H9 (cell line): ENCODE results near the gene FXYD6. TPM values are rescaled to one million over a fixed set of nuclear protein-coding genes. Genes with fewer than 3 reads are reported as not detected.

Experiments used
- DNase-seq: peaks from one replicate; pipeline ENCODE4 v3.0.0-alpha.2; 2017
- H2AFZ ChIP-seq: one replicate; pipeline ENCODE4 v1.6.1; 2013; ENCODE audit warnings: mild to moderate bottlenecking, low read length, control low read depth, moderate library complexity
- H2AK5ac ChIP-seq: 2 replicates; pipeline ENCODE4 v1.6.1; 2013; ENCODE audit warnings: low read length, control low read depth, mixed read lengths; ENCODE audit not compliant: insufficient read length
- H2BK120ac ChIP-seq: one replicate; pipeline ENCODE4 v1.6.1; 2013; ENCODE audit warnings: low read depth, mild to moderate bottlenecking, low read length, control low read depth, inconsistent platforms; ENCODE audit not compliant: poor library complexity, severe bottlenecking
- H2BK12ac ChIP-seq: 2 replicates; pipeline ENCODE4 v1.6.1; 2013; ENCODE audit warnings: low read length, control low read depth, mixed read lengths, low read depth; ENCODE audit not compliant: insufficient read length
- H2BK15ac ChIP-seq: 2 replicates; pipeline ENCODE4 v1.6.1; 2013; ENCODE audit warnings: low read depth, low read length, control low read depth
- H2BK20ac ChIP-seq: one replicate; pipeline ENCODE4 v1.6.1; 2013; ENCODE audit warnings: low read depth, mild to moderate bottlenecking, low read length, control low read depth, inconsistent platforms; ENCODE audit not compliant: poor library complexity, severe bottlenecking
- H2BK5ac ChIP-seq: 2 replicates; pipeline ENCODE4 v1.6.1; 2013; ENCODE audit warnings: low read length, control low read depth, mixed read lengths; ENCODE audit not compliant: insufficient read length
- H3K14ac ChIP-seq: 2 replicates; pipeline ENCODE4 v1.6.1; 2013; ENCODE audit warnings: low read length, control low read depth; ENCODE audit not compliant: insufficient read depth
- H3K18ac ChIP-seq: 2 replicates; pipeline ENCODE4 v1.6.1; 2013; ENCODE audit warnings: low read depth, mild to moderate bottlenecking, mixed read lengths, low read length, control low read depth; ENCODE audit not compliant: insufficient read length
- H3K23ac ChIP-seq: 2 replicates; pipeline ENCODE4 v1.6.1; 2013; ENCODE audit warnings: low read length, control low read depth, mixed read lengths, low read depth; ENCODE audit not compliant: insufficient read length
- H3K23me2 ChIP-seq: 2 replicates; pipeline ENCODE4 v1.6.1; 2013; ENCODE audit warnings: low read depth, mild to moderate bottlenecking, mixed read lengths, low read length, control low read depth; ENCODE audit not compliant: insufficient read length, poor library complexity, severe bottlenecking
- H3K27ac ChIP-seq: 2 replicates; pipeline ENCODE4 v1.5.1; 2013; ENCODE audit warnings: low read length, control low read depth, mixed read lengths, low read depth; ENCODE audit not compliant: insufficient read length
- H3K27me3 ChIP-seq: 2 replicates; pipeline ENCODE4 v1.6.1; 2013; ENCODE audit warnings: low read length, control low read depth, inconsistent platforms; ENCODE audit not compliant: insufficient read depth
- H3K4ac ChIP-seq: 2 replicates; pipeline ENCODE4 v1.6.1; 2013; ENCODE audit warnings: low read depth, mild to moderate bottlenecking, control low read depth, inconsistent platforms, low read length, moderate library complexity
- H3K4me1 ChIP-seq: 2 replicates; pipeline ENCODE4 v1.6.1; 2013; ENCODE audit warnings: low read length, control low read depth, inconsistent platforms; ENCODE audit not compliant: insufficient read depth
- H3K4me2 ChIP-seq: 2 replicates; pipeline ENCODE4 v1.6.1; 2013; ENCODE audit warnings: low read length, control low read depth, mixed read lengths; ENCODE audit not compliant: insufficient read length, insufficient read depth
- H3K56ac ChIP-seq: 2 replicates; pipeline ENCODE4 v1.6.1; 2013; ENCODE audit warnings: low read depth, mild to moderate bottlenecking, mixed read lengths, low read length, control low read depth; ENCODE audit not compliant: insufficient read length
- H3K79me1 ChIP-seq: 2 replicates; pipeline ENCODE4 v1.6.1; 2013; ENCODE audit warnings: low read depth, mild to moderate bottlenecking, moderate library complexity, low read length, control low read depth, inconsistent platforms; ENCODE audit not compliant: insufficient read depth, poor library complexity, severe bottlenecking
- H3K79me2 ChIP-seq: 2 replicates; pipeline ENCODE4 v1.6.1; 2013; ENCODE audit warnings: low read length, control low read depth, inconsistent platforms; ENCODE audit not compliant: insufficient read depth
- H3K9ac ChIP-seq: 2 replicates; pipeline ENCODE4 v1.6.1; 2013; ENCODE audit warnings: low read length, control low read depth, mixed read lengths; ENCODE audit not compliant: insufficient read length; ENCODE audit errors: extremely low read depth
- H3K9me3 ChIP-seq: one replicate; pipeline ENCODE4 v1.6.1; 2013; ENCODE audit warnings: low read depth, low read length, inconsistent platforms; ENCODE audit not compliant: control insufficient read depth
- H3T11ph ChIP-seq: one replicate; pipeline ENCODE4 v1.6.1; 2013; ENCODE audit warnings: mild to moderate bottlenecking, low read length, control low read depth, inconsistent platforms
- H4K20me1 ChIP-seq: one replicate; pipeline ENCODE4 v1.6.1; 2013; ENCODE audit not compliant: control insufficient read depth, insufficient read length, insufficient read depth
- H4K5ac ChIP-seq: 2 replicates; pipeline ENCODE4 v1.6.1; 2013; ENCODE audit warnings: low read depth, mild to moderate bottlenecking, mixed read lengths, low read length, control low read depth; ENCODE audit not compliant: insufficient read length
- H4K8ac ChIP-seq: replicated peaks from 2 replicates; pipeline ENCODE4 v1.6.1; 2013; ENCODE audit warnings: low read length, control low read depth, mixed read lengths, low read depth; ENCODE audit not compliant: insufficient read length
- H4K91ac ChIP-seq: 2 replicates; pipeline ENCODE4 v1.6.1; 2013; ENCODE audit warnings: low read depth, mild to moderate bottlenecking, moderate library complexity, mixed read lengths, low read length, control low read depth; ENCODE audit not compliant: insufficient read length
- H3K27ac Mint-ChIP-seq, 3 experiments: 2 replicates in 2 of 3; 3 replicates in 1 of 3; pipeline ENCODE4 v1.8.0; 2020 to 2021; ENCODE audit warnings: mixed read lengths in 3 of 3, mild to moderate bottlenecking in 1 of 3, moderate library complexity in 1 of 3
- H3K27me3 Mint-ChIP-seq: 2 replicates; pipeline ENCODE4 v1.8.0; 2021; ENCODE audit warnings: low read depth, mild to moderate bottlenecking, moderate library complexity, mixed read lengths
- H3K36me3 Mint-ChIP-seq, 3 experiments: 2 replicates in 2 of 3; 3 replicates in 1 of 3; pipeline ENCODE4 v1.8.0; 2020 to 2021; ENCODE audit warnings: low read depth in 3 of 3, mixed read lengths in 3 of 3; ENCODE audit not compliant: insufficient read depth in 1 of 3
- H3K4me1 Mint-ChIP-seq, 2 experiments: 2 replicates each; pipeline ENCODE4 v1.8.0; 2020; ENCODE audit warnings: mixed read lengths in 2 of 2
- H3K4me3 Mint-ChIP-seq, 2 experiments: 2 replicates in 1 of 2; 3 replicates in 1 of 2; pipeline ENCODE4 v1.8.0; 2020 to 2021; ENCODE audit warnings: mild to moderate bottlenecking in 2 of 2, mixed read lengths in 2 of 2, moderate library complexity in 1 of 2
- H3K9me3 Mint-ChIP-seq, 2 experiments: 2 replicates in 1 of 2; 3 replicates in 1 of 2; pipeline ENCODE4 v1.8.0; 2020; ENCODE audit warnings: mild to moderate bottlenecking in 2 of 2, mixed read lengths in 2 of 2, moderate library complexity in 1 of 2
- WGBS: extraction: QIAGEN DNeasy Blood & Tissue Kit; methylation state at CpG from one replicate; pipeline ENCODE4 v1.1.7; 2013; ENCODE audit warnings: missing lambda C conversion rate, low lambda C conversion rate, mixed read lengths; ENCODE audit not compliant: insufficient read length; ENCODE audit errors: extremely low coverage; 5-methylcytosine and 5-hydroxymethylcytosine counted together
- total RNA-seq: library from RNA; stranded (reverse); gene quantifications from 2 replicates; pipeline ENCODE4 v1.2.1, GENCODE V29; 2021
- TF ChIP-seq, protein P1 (sequence below): fragments of 200-600 bp; sonication (generic); conservative IDR thresholded peaks from 3 replicates; pipeline ENCODE4 v1.8.0; 2021; ENCODE audit warnings: antibody characterized with exemption, mild to moderate bottlenecking

FXYD6 gene
- total RNA-seq, 1 experiment from 2014 or later = 18.3 TPM

DNA sequence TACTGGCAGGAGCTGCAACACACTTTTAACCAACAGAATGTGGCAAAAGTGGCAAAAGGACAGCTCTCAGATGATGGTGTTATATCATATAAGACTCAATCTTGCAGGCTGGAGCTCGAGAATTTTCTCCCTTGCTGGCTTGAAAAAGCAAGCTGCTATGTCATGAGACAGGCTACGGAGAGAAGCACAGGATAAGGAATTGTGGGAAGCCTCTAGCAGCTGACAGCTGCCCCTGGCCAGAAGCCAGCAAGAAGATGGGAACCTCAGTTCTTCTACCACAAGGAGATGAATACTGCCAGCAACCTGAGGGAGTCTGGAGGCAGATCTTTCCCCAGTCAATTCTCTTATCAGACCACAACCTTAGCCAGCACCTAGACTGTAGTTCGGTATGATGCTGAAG, 24.6 kb downstream of the FXYD6 start:
- Histone ChIP-seq H2BK20ac (no peak overlapping the region), H3K79me2 (no peaks in the 10 kb centered on the region; the same call in 1 of the 2 replicates), H4K8ac (no peak overlapping the region), H4K91ac (no peak overlapping the region), H2BK15ac (no peak overlapping the region), H3K4me2 (no peak overlapping the region), H4K5ac (no peak overlapping the region), H2BK5ac (no peak overlapping the region), H2AK5ac (no peak overlapping the region), H3K23me2 (no peaks in the 10 kb centered on the region), H4K20me1 (no peaks in the 10 kb centered on the region), H3K56ac (no peak overlapping the region), H3K79me1 (no peaks in the 10 kb centered on the region), H3K14ac (no peak overlapping the region), H2AFZ (no peak overlapping the region), H2BK12ac (no peak overlapping the region), H3K27ac (no peak overlapping the region), H3K4ac (no peak overlapping the region), H3K9me3 (no peaks in the 10 kb centered on the region), H2BK120ac (no peak overlapping the region), H3K9ac (no peak overlapping the region), H3T11ph (no peak overlapping the region), H3K4me1 (peaks cover 2% of the 10 kb centered on the region; the same call in 1 of the 2 replicates), H3K23ac (no peak overlapping the region), H3K27me3 (no peaks in the 10 kb centered on the region), H3K18ac (no peak overlapping the region)
- H3K9me3 Mint-ChIP-seq = peaks cover 6 to 10% of the 10 kb centered on the region in 2 experiments
- DNase-seq = peak; percentile 14
- peaks cover 15 to 27% of the 10 kb centered on the region in 2 experiments for H3K4me1 Mint-ChIP-seq
- H3K36me3 Mint-ChIP-seq = peaks cover 0 to 22% (median 17%) of the 10 kb centered on the region in 3 experiments; a peak in 6 of 7 replicates
- H3K27ac Mint-ChIP-seq = no peak overlapping the region
- TF ChIP-seq, protein P1, sequence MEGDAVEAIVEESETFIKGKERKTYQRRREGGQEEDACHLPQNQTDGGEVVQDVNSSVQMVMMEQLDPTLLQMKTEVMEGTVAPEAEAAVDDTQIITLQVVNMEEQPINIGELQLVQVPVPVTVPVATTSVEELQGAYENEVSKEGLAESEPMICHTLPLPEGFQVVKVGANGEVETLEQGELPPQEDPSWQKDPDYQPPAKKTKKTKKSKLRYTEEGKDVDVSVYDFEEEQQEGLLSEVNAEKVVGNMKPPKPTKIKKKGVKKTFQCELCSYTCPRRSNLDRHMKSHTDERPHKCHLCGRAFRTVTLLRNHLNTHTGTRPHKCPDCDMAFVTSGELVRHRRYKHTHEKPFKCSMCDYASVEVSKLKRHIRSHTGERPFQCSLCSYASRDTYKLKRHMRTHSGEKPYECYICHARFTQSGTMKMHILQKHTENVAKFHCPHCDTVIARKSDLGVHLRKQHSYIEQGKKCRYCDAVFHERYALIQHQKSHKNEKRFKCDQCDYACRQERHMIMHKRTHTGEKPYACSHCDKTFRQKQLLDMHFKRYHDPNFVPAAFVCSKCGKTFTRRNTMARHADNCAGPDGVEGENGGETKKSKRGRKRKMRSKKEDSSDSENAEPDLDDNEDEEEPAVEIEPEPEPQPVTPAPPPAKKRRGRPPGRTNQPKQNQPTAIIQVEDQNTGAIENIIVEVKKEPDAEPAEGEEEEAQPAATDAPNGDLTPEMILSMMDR = no peak
- no CpG with 5 or more reads among the region's 3 CpGs for WGBS
- H3K27me3 Mint-ChIP-seq = peaks cover 1% of the 10 kb centered on the region
- no peak overlapping the region for H3K4me3 Mint-ChIP-seq
